HEK293T (cell line): ENCODE data around the gene MATCAP1.

ENCODE experiments used
- ARNT ChIP-seq: fragments of 450-650 bp; IDR thresholded peaks from 2 replicates; pipeline ENCODE4 v1.6.1; 2017; ENCODE audit warnings: mild to moderate bottlenecking
- BHLHE40 ChIP-seq: fragments of 450-650 bp; IDR thresholded peaks from 2 replicates; pipeline ENCODE4 v1.6.1; 2016; ENCODE audit warnings: mild to moderate bottlenecking, moderate library complexity, borderline replicate concordance
- CTBP1 ChIP-seq: fragments of 450-650 bp; IDR thresholded peaks from 2 replicates; pipeline ENCODE4 v1.6.1; 2016; ENCODE audit warnings: borderline replicate concordance
- ELF4 ChIP-seq: fragments of 450-650 bp; IDR thresholded peaks from 2 replicates; pipeline ENCODE4 v1.6.1; 2017; ENCODE audit warnings: antibody characterized with exemption
- HDGF ChIP-seq: fragments of 450-650 bp; IDR thresholded peaks from 2 replicates; pipeline ENCODE4 v1.6.1; 2017; ENCODE audit warnings: antibody characterized with exemption, borderline replicate concordance
- L3MBTL2 ChIP-seq: fragments of 450-650 bp; conservative IDR thresholded peaks from 2 replicates; pipeline ENCODE4 v1.6.1; 2016; ENCODE audit warnings: mild to moderate bottlenecking
- SP1 ChIP-seq: fragments of 450-650 bp; IDR thresholded peaks from 2 replicates; pipeline ENCODE4 v1.6.1; 2017
- SUZ12 ChIP-seq: fragments of 450-650 bp; IDR thresholded peaks from 2 replicates; pipeline ENCODE4 v1.6.1; 2016; ENCODE audit warnings: mild to moderate bottlenecking

DNA sequence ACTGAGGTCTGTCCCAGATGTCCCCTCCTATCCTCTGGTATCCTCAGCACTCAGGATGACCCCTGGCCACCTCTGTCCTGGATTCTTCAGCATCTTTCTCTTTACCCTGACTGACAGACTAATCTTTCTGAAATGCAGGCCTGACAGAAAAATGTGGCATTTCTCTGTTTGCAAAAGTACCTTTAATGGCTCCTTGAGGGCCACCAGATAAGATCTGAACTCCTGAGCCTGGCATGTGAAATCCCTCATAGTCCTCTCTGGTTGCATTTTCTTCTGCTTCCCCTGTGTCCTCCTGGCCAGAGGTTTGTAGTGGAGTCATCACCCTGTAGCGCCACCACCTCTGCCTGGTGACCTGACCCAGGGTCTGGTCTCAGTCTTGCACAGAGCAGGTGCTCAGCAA is 13.1 kb upstream of the MATCAP1 start:
- TF ChIP-seq L3MBTL2 (no peak), BHLHE40 (no peak), HDGF (no peak), ELF4 (no peak), SP1 (no peak), CTBP1 (no peak), ARNT (no peak), SUZ12 (no peak)
